ENCODE data around the gene CRNKL1.

CRNKL1 gene

GRCh38 chr20:19998990-19999705 lies 53.1 kb downstream of the CRNKL1 start:
- no peak for TF ChIP-seq JUND (IDR thresholded peaks at IDR 0.05; ENCODE audit: low read depth)
- no peak for DNase-seq (ENCODE audit: low read depth in 1 of 2, low spot score in 1 of 2)
- in situ Hi-C loops (cut with HindIII; ENCODE audit: low pct_unique_long_range_greater_than_20kb, low sequenced_read_pairs): no loop called here

DNA sequence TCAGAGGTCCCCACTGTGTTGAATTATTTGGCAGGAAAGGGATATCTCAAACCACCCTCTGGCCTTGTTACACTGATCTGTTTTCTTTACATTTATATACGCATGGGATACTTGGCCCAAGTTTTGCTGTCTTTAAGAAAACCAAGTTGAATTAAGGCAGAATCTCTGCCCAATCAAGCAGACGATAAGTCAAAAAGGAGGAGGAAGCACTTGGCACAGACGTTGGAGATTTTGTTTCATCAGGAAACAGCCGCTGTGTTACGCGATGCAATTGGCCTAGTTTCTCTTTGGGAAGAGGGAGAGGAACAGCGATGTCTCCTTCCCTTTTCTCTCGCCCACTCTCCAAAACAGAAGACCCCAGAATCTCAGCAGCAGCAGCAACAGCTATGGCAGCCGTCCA lies 55.3 kb downstream of the CRNKL1 start:
- in situ Hi-C loops (cut with HindIII; ENCODE audit: low pct_unique_long_range_greater_than_20kb, low sequenced_read_pairs): no loop called here
- no peak for DNase-seq (ENCODE audit: low read depth in 1 of 2, low spot score in 1 of 2)
- TF ChIP-seq JUND (IDR thresholded peaks at IDR 0.05; ENCODE audit: low read depth): no peak

DNA sequence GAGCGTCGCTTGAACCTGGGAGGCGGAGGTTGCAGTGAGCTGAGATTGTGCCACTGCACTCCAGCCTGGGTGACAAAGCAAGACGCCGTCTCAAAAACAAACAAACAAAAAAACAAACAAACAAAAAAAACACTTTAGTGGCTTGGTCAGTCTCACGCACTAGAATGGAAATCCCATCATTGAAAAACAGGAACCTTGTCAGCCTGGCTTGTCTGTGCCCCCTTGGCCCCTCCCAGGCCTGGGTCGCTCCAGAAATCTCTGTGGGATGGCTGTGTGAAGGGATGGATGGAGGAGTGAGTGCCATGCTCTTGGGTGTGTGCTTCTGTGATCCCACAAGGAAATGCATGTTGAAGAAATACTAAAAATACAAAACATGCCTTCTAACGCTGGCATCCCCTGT lies 56.0 kb downstream of the CRNKL1 start:
- no peak for TF ChIP-seq JUND (IDR thresholded peaks at IDR 0.05; ENCODE audit: low read depth)
- in situ Hi-C loops (cut with HindIII; ENCODE audit: low pct_unique_long_range_greater_than_20kb, low sequenced_read_pairs): no loop called here
- no peak for DNase-seq (ENCODE audit: low read depth in 1 of 2, low spot score in 1 of 2)

DNA sequence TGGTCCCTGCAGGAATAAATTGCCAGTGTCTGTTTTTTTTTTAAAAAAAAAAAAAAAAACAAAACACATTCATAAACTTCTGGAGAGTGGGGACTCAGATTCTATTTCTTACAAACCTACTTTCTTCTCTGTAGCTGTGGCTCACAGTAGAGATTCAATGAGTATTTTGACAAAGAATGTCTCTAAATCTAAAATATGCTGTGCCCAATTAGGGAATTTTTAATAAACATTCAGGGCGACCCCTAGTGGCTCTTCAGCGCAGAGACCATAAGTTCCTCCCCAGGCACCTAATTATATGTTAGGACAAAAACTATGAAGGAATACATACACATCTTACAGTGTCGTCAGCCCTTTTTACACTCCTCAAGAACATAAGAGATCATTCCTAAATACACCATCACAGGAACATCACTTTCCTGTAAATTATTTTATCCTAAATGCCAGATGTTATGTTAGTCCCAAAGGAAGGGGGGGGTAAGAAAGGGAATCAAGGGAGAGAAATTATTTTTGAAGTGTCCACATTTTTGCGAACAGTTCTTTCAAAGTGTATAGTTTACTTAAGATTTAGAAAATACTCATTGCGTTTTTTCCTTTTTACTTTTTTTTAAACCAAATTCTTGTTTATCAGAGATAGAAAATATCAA lies 56.9 kb downstream of the CRNKL1 start:
- DNase-seq (ENCODE audit: low read depth in 1 of 2, low spot score in 1 of 2): peak in 1 of 2 experiments; percentile 65
- in situ Hi-C loops (cut with HindIII; ENCODE audit: low pct_unique_long_range_greater_than_20kb, low sequenced_read_pairs): no loop called here

DNA sequence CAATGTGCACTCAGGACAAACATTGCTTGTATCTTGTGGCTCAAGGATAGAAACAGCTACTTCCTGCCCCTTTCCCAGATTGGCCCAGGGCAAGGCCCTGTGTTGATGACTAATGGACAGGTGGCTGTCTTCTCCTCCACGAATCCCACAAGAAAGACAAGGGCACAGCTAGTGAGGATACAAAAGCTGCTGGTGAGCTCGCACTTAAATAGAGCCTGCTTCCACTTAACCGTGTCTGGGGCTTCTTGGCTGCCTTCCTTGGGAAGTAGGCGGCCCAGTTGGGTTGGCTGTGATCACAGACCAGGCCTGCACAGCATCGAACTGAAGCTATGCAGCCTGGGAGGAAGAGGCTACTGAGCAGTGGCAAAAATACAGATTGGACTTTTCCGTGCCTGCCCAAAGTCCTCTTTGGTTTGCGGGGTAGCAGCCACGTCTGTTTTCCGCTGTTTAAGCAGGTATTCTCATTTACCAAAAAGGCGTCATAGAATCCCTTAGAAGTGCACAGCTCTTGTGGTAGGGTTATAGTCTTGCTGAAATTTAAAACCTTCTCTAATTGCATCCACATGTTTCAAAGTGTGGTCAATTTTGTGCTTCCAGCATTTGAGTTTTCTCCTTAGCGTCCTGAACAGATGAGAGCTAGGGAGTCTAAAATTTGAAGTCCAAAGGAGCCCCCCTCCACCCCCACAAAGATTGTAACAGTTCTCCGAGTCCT lies 58.2 kb downstream of the CRNKL1 start:
- in situ Hi-C loops (cut with HindIII; ENCODE audit: low pct_unique_long_range_greater_than_20kb, low sequenced_read_pairs): no loop called here
- DNase-seq (ENCODE audit: low read depth in 1 of 2, low spot score in 1 of 2): no peak
- TF ChIP-seq JUND (IDR thresholded peaks at IDR 0.05; ENCODE audit: low read depth): no peak

More for the DNA sequence above, 56.9 kb downstream of the CRNKL1 start:
- TF ChIP-seq JUND (IDR thresholded peaks at IDR 0.05; ENCODE audit: low read depth): no peak

- TF ChIP-seq JUND (IDR thresholded peaks at IDR 0.05; ENCODE audit: low read depth): no peak
- in situ Hi-C loops (cut with HindIII; ENCODE audit: low pct_unique_long_range_greater_than_20kb, low sequenced_read_pairs): no loop called here
- no peak for DNase-seq (ENCODE audit: low read depth in 1 of 2, low spot score in 1 of 2)
Measured at GRCh38 chr20:19992996-19993908, 59.0 kb downstream of the CRNKL1 start.

DNA sequence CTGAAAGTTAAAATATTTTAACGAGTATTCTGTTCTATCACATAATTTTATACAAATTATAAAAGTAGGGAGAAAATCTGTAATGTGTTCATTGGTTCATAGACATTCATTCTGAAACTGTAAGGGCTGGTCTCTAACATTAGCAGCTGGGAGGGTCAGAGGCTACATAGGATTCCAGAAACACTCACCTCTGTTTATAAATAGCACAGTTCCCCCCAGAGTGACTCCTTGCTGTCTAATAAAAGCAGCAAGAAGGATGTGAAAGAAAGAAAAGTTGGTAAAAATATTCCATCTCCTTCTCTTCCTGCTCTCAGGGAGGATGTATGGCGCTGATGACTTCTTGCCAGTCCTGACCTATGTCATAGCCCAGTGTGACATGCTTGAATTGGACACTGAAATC lies 60.4 kb downstream of the CRNKL1 start:
- DNase-seq (ENCODE audit: low read depth in 1 of 2, low spot score in 1 of 2): no peak
- TF ChIP-seq JUND (IDR thresholded peaks at IDR 0.05; ENCODE audit: low read depth): no peak
- in situ Hi-C loops (cut with HindIII; ENCODE audit: low pct_unique_long_range_greater_than_20kb, low sequenced_read_pairs): no loop called here

DNA sequence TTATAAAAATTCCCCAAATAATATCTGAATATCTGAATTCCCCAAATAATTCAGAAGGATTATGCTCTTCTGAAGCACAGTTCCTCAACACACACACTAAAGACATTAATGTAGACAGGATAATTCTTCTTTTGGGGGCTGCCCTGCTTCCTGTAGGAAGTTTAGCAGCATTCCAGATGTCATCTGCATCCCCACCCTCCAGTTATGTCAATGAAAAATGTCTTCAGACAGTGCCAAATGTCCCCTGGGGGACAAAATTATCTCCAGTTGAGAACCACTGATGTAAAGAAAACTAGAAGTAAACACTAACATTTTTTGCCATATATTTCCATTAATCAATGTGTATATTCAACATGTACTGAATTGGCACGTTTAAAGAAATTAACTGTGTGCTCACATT lies 61.0 kb downstream of the CRNKL1 start:
- no peak for DNase-seq (ENCODE audit: low read depth in 1 of 2, low spot score in 1 of 2)
- TF ChIP-seq JUND (IDR thresholded peaks at IDR 0.05; ENCODE audit: low read depth): no peak
- in situ Hi-C loops (cut with HindIII; ENCODE audit: low pct_unique_long_range_greater_than_20kb, low sequenced_read_pairs): no loop called here

DNA sequence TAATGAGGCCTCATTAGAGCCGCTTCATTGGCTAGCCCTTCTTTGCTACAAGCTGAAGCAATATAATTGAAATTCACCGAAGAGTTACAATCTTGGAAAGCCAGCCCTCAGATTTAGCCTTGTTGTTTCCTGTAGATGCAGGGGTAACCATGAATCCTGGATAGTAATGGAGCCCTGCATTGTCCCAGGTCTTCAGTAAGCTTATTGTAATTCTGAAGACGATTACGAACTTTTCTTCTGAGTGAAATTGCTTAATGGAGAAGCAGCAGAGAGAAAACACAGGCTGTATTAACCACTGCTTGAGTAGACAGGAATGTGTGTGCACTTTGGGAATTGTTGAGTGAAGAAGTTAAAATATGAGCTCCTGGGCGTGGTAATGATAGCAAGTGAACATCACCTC lies 61.4 kb downstream of the CRNKL1 start:
- in situ Hi-C loops (cut with HindIII; ENCODE audit: low pct_unique_long_range_greater_than_20kb, low sequenced_read_pairs): no loop called here

DNA sequence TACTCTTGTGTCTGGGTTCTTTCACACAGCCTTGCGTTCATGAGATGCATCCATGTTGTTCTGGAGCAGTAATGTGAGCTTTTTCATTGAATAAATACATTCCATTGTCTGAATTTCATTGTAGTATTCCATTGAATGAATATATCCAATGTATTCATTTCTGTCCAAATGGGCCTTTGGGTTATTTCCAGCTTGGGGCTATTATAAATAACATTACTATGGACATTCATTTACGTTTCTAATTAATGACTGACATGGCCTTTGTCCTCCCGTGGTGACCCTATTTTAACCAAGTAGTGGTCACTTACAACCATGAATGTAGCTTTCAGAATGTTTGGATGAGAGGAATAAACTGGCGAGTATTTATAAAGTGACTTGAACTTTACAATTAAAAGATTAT lies 65.2 kb downstream of the CRNKL1 start:
- DNase-seq (ENCODE audit: low read depth in 1 of 2, low spot score in 1 of 2): no peak
- TF ChIP-seq JUND (IDR thresholded peaks at IDR 0.05; ENCODE audit: low read depth): no peak
- in situ Hi-C loops (cut with HindIII; ENCODE audit: low pct_unique_long_range_greater_than_20kb, low sequenced_read_pairs): no loop called here

More for the DNA sequence above, 61.4 kb downstream of the CRNKL1 start:
- no peak for DNase-seq (ENCODE audit: low read depth in 1 of 2, low spot score in 1 of 2)
- TF ChIP-seq JUND (IDR thresholded peaks at IDR 0.05; ENCODE audit: low read depth): no peak

DNA sequence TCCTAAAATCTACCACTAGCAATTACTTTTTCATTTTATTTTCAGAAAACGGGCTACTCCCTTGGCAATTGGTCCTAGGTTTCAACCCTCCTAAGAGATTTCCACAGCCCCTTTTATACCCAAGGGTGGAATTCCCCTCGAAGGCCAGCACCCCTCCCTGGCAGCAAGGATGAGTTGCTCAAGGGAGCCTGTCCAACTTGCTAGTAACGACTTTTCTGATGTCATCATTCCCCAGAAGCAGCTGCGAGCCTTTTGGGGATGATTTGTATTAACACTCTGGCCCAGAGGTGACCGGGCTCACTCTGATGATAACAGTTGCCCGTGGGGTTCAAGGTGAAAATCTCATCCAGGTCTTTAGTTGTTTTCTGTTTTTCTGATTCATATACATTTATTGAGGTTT lies 65.8 kb downstream of the CRNKL1 start:
- in situ Hi-C loops (cut with HindIII; ENCODE audit: low pct_unique_long_range_greater_than_20kb, low sequenced_read_pairs): no loop called here
- DNase-seq (ENCODE audit: low read depth in 1 of 2, low spot score in 1 of 2): no peak
- no peak for TF ChIP-seq JUND (IDR thresholded peaks at IDR 0.05; ENCODE audit: low read depth)
